Sciatic nerve (tissue), 2 donors: ENCODE measurements around the gene CELF4. TPM values are rescaled to one million over a fixed set of nuclear protein-coding genes. Genes with fewer than 3 reads are reported as not detected.

Experiments used
- ATAC-seq: fragments of 200-7000 bp; cut with Tn5 transposase; one replicate; pipeline ENCODE4 v1.9.1; 2020; ENCODE audit warnings: mild to moderate bottlenecking, moderate library complexity
- DNase-seq: peaks from one replicate; pipeline ENCODE4 v3.0.0-alpha.2; 2020; ENCODE audit warnings: low spot score
- intact Hi-C: fragments of 100-400 bp; cut with DNase I; formaldehyde crosslinking; loops from one replicate; pipeline ENCODE4 v1.14.2; 2022
- total RNA-seq: library from RNA; stranded (reverse); fragmentation: NEBNext Ultra II Directional; extraction: Animal tissue kit (Norgen Biotek cat#: 25700); gene quantifications from one replicate; pipeline ENCODE4 v1.2.1, GENCODE V29; 2021
- donor health status: DM: no; HTN: no; CAD: no.
- donor health status: DM: no; HTN: no; CAD: no.

Gene CELF4
- total RNA-seq, 1 donor from 2014 or later = 0.45 TPM

DNA sequence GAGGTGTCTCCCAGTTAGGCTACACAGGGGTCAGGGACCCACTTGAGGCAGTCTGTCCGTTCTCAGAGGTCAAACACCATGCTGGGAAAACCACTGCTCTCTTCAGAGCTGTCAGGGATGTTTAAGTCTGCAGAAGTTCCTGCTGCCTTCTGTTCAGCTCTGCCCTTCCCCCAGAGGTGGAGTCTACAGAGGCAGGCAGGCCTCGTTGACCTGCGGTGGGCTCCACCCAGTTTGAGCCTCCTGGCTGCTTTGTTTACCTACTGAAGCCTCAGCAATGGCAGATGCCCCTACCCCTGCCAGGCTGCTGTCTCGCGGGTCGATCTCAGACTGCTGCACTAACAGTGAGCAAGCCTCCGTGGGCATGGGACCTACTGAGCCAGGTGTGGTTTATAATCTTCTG, 346.3 kb downstream of the CELF4 start:
- intact Hi-C loops = no loop called here
- no peak for ATAC-seq
- no peak for DNase-seq

DNA sequence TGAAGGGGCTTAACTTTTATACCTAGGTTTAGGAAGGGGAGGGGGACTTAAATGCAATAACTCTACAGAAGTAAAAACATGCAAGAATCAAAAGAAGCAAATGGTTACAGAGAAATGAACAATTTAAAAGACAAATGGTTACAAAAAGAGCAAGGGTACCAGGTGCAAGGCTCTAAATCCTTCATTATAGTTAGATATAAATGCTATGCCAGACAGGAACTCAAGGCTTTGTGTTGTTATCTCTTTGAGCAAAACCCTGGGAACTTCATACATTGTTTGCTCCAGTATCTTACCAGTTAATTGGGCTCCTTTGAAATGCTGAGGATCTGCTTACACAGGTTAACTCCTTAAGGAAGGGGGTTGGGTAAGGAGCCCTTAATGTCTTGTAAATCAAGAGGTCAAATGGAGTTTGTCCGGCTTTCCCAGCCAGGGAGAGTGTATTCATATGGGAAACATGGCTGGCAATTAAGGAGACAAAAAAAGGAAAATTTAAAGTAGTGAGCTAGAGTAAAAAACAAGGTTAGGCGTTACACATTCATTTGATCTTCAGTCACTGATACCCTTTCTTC, 347.5 kb downstream of the CELF4 start:
- intact Hi-C loops = no loop called here
- ATAC-seq = no peak
- DNase-seq = no peak

DNA sequence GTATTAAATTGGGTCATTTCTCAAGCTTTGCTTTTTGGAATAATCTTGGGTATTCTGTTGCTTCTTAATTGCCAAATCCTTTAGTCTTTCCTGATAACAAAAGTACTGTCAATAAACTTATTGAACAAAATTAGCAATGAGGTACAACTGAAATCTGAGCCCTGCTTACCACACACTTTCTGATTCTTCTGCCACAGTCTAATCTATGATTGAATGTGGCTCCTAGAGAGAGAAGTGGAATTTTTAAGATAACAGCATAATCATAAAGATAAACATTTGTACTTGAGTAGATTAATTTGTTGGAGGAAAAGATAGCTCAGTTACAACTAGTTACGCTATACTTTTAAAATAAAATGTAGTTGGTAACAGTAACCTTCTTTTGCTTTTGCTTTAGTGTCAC, 354.8 kb downstream of the CELF4 start:
- intact Hi-C loops = no loop called here
- DNase-seq (no peak), ATAC-seq (no peak)

DNA sequence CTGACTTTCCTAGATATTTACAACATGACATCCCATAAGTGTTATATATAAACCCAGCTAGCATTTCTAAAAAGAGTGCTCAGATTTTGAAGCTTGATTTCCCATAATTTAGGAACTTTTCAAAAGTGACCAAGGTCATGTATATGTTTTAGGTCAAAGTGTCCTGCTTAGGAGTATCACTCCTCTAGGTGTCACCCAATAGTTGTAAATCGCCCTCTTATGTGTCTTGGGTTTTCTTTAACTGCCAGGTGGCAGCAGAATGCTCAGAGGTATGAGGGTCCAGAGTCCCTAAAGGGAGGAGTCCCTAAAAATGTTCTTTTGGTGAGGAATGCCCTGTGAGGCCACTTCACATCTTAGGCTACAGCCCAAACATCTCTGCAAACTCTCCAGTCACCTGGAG, 358.3 kb downstream of the CELF4 start:
- no peak for DNase-seq
- intact Hi-C loops = no loop called here
- ATAC-seq = no peak

DNA sequence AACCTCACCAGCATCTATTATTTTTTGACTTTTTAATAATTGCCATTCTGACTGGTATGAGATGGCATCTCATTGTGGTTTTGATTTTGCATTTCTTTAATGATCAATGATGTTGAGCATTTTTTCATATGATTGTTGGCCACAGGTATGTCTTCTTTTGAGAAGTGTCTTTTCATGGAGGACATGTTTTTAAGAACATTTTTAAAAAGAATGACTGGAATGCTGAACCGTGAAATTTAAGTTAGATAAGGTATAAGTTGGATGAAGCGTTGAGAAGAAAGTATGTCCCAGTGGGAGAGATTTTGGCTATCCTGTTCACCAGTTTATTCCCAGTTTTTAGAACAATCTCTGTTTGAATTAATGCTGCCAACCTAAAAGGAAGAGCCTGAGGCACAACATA, 365.9 kb downstream of the CELF4 start:
- no peak for DNase-seq
- intact Hi-C loops = no loop called here
- no peak for ATAC-seq
